Posterior vena cava (tissue), 2 donors: ENCODE results near the gene SAMD14. TPM values are rescaled to one million over a fixed set of nuclear protein-coding genes. Genes with fewer than 3 reads are reported as not detected.

Source experiments
- DNase-seq: peaks from one replicate; pipeline ENCODE4 v3.0.0-alpha.2; 2020; ENCODE audit warnings: low spot score
- intact Hi-C, 2 donors: fragments of 100-400 bp; cut with DNase I; formaldehyde crosslinking; loops; one replicate each; pipeline versions ENCODE4 v1.14.1 to v1.14.2; 2022 to 2023
- total RNA-seq, 2 donors: library from RNA; stranded (reverse); fragmentation: NEBNext Ultra II Directional; extraction: Animal tissue kit (Norgen Biotek cat#: 25700); gene quantifications; one replicate each; pipeline ENCODE4 v1.2.1, GENCODE V29; 2021
- donor health status: DM: yes; HTN: yes; CAD: no.
- donor health status: DM: yes; HTN: yes; CAD: no.

Gene SAMD14
- total RNA-seq, 2 donors from 2014 or later: 6.6 to 6.7 TPM

GRCh38 chr17:50166518-50167181 lies 36.7 kb upstream of the SAMD14 start:
- no peak for DNase-seq
- intact Hi-C loops: loop anchor here in 1 of 2 donors (10.0 kb wide), 1 partner anchor 52 kb away; no protein-coding TSS in a partner anchor

DNA sequence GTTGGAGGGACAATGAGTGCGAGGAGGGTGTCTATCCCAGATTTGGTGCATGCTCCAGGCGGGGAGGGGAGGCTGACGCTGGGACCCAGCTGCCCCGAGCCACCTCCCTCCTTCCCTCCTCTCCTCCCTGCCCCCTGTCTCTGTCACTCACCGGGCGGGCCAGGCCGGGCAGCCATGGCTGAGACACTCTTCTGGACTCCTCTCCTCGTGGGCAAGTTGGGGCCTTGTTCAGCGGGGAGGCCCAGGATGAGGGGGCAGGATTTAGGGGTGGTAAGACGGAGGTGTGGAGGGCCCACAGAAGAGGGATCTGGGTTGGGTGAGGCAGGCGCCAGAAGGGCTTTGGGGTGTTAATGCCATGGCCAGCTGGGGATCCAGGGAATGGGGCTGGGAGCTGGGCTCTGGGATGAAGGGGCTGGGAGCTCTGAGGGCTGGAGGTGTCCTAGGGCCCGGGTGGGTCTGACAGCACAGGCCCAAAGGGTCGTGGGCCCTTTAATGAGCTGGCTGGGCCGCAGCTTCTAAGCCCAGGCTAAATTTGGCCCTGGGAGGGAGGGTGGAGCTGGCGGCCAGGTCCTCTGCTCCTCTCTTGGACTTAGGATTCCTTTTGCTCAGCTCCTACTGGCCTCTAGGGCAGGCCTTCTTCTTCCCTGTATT lies 36.0 kb upstream of the SAMD14 start, which contains the start of gene SGCA:
SGCA (plus strand) TSS at position 139 of the 651 bp plus-strand sequence; CDS start at position 175, 36 bp downstream.
- DNase-seq: peak; percentile 86
- intact Hi-C loops: loop anchor here in 1 of 2 donors (10.0 kb wide), 1 partner anchor 51 kb away; no protein-coding TSS in a partner anchor

GRCh38 chr17:50165466-50165865 lies 35.5 kb upstream of the SAMD14 start:
- no peak for DNase-seq
- intact Hi-C loops: loop anchor here in 1 of 2 donors (10.0 kb wide), 1 partner anchor 51 kb away; no protein-coding TSS in a partner anchor

DNA sequence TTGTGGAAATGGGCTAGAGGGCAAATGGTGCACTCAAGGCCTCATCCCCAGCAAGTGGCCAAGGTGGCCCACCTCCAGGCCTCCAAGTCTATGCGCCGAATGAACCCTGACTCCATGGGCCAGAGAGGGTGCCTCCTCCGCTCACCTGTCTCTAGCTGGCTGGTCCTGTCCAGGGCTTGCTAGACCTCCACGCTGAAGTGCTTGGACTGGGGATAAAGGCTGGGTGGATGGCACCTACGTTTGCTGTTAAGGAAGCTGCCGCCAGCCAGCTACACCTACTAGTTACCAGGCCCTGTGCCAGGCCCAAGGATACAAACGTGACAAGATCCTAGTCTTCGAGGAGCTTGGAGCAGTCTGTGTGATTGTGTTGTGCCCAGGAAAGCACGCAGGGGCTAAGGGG lies 35.1 kb upstream of the SAMD14 start:
- no peak for DNase-seq
- intact Hi-C loops: loop anchor here in 1 of 2 donors (10.0 kb wide), 1 partner anchor 50 kb away; no protein-coding TSS in a partner anchor

GRCh38 chr17:50164697-50164988 lies 34.7 kb upstream of the SAMD14 start:
- no peak for DNase-seq
- intact Hi-C loops: loop anchor here in 1 of 2 donors (10.0 kb wide), 1 partner anchor 50 kb away; no protein-coding TSS in a partner anchor

- intact Hi-C loops: loop anchor here in 1 of 2 donors (10.0 kb wide), 1 partner anchor 49 kb away; no protein-coding TSS in a partner anchor
- no peak for DNase-seq
Observed at GRCh38 chr17:50163843-50164696, 34.1 kb upstream of the SAMD14 start.

DNA sequence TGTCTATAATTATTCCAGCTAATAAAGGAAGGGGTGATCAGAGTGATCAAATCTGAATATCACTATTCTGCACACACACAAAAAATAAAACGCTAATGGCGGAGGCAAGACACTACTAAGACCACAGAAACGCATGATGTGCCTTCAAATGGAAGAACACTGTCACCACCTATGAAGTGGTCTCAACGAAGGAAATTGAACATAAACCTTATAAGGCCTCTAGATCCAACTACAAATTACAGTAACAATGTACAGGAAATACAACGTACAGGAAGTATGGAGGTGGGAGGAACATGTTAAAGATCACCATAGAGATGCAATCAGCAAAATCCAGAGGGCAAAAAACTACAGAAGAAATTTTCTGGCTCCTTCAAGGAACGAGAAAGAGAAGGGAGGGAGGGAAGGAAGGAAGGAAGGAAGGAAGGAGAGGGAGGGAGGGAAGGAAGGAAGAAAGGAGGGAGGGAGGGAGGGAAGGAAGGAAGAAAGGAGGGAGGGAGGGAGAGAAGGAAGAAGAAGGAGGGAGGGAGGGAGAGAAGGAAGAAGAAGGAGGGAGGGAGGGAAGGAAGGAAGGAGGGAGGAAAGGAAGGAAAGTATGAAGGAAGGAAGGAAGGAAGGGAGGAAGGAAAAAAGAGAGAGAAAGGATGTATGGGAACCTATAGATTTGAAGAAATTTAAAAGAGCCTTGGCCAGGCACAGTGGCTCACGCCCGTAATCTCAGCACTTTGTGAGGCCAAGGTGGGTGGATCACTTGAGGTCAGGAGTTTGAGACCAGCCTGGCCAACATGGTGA lies 32.7 kb upstream of the SAMD14 start:
- DNase-seq: no peak
- intact Hi-C loops: loop anchor here in 1 of 2 donors (10.0 kb wide), 1 partner anchor 48 kb away; no protein-coding TSS in a partner anchor

DNA sequence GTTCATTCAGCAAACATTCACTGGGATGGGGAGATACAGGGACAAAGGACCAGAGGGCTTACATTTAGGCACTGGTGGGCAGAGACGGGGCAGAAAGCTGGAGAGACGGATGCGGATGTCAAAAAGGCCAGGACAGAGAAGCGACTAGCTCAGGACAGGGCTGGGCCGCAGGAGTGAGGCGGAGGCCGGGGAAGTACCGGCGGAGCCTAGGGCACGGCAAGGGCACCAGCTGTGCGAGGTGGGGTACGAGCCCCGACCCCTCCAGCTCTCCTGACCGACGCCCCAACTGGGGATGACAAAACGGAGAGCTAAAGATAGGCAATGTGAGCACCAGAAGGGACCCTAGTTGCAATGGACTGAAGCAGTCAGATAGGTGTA lies 31.9 kb upstream of the SAMD14 start:
- intact Hi-C loops: loop anchor here in 1 of 2 donors (10.0 kb wide), 1 partner anchor 47 kb away; no protein-coding TSS in a partner anchor

GRCh38 chr17:50161023-50161910 lies 31.3 kb upstream of the SAMD14 start:
- DNase-seq: peak; percentile 97
- intact Hi-C loops: loop anchor here in 1 of 2 donors (10.0 kb wide), 1 partner anchor 46 kb away; no protein-coding TSS in a partner anchor

More for the DNA sequence above, 31.9 kb upstream of the SAMD14 start:
- DNase-seq: no peak

DNA sequence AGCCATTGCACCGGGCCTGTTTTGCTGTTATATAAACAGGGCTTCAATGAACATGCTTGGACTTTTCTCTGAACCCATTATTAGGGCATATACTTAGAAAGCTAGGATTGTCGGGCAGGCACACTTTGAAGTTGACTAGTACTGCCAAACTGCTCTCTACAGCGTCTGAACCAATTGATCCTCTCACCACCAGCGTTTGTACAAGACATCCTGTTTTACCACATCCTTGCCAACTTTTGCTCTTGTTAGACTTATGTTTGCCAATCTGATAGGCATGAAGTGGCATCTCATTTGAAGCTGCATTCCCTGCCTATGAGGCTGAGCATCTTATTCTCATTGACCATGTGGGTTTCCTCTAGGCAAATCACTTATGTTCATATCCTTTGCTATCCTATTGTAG lies 27.9 kb upstream of the SAMD14 start:
- no peak for DNase-seq
- intact Hi-C loops: no loop called here

DNA sequence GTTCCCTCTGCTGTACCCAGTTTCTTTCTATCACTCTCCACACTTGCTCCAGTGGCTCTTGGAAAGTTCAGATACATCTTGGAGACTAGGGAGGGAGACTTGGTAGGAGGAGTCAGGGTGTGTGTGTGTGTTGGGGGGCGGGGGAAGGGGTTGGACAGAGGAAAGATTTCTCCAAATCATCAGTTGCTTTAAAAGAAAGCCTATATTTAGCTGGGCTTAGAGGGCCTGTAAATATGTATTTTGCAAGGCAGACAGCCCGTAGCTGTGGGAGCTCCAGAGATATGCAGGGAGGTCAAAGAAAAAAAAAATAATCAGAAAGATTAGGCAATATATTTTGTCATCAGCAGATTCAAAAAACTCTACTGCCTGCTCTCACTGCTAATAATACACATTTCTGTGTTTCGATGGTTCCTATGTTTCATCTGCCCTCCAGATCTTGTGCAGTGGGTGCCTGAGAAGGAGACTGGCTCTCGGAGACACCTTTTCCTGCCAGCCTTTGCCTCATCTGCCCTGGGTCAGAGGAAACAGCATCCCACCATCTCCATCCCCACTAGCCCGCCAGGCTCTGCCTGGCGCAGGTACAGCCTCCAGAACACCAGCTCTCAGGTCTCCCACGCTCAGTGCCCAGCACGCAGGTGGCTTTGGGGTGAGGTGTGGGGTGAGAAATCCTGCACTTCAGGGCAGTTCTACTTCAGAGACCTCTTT lies 25.3 kb upstream of the SAMD14 start:
- intact Hi-C loops: no loop called here
- no peak for DNase-seq

DNA sequence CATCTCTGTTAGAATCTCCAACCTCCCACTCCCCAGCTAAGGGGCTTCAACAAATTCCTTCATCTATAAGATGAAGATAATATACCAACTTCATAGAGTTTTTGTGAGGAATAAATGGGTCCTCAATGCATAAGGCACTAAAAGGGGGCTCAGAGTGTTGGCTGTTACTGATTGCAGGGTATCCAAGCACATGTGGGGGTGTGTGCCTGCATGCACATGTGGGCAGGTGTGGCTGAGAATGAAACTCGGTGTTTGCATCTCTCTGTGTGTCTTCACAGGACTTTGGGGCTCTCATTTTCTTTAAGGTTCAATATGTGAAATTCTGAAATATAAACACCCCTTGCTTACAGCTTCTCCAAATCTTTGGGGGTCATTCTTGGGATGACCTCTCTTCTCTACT lies 24.6 kb upstream of the SAMD14 start:
- DNase-seq: no peak
- intact Hi-C loops: no loop called here

DNA sequence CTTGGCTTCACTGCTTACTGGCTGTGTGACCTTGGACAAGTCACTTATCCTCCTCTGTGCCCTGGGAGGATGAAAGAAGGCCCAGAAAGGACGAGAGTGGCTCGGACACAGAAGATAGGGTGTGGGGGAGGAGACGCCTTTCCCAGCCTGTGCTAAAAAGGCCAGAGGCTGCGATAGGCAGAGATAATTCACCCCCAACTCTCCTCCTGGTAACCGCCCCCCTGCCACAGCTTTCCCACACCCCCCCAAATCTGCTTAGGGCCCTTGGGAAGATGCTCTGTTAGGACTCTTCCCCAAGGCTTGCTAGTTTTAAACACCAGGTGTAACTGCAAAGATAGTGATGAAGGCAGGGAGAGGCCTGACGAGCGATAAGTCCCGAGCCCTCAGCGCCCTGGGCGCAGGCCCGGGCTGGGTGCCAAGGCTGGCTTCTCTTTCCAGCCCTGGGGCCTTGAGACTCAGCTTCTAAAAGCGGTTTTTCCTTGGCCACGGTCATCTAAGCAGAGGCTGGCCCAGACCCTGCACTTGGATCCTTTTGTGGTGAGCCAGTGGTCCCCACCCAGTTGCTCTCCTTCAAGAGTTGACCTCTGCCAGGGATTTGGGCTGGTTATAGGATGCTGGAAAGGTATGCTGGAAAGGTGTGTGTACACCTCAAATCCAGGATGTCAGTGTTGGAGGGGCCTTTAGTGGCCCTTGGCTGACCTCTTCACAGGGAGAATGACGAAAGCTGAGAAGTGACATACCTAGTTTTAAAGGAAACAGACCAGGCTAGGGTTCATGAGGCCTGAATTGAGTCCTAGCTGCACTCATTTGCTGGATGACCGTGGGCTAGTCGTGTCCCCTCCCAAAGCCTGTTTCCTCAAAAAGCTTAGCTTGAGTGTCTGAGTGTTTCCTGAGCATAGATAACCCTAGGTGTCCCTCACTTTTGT lies 24.0 kb upstream of the SAMD14 start:
- intact Hi-C loops: no loop called here
- DNase-seq: peak; percentile 90

DNA sequence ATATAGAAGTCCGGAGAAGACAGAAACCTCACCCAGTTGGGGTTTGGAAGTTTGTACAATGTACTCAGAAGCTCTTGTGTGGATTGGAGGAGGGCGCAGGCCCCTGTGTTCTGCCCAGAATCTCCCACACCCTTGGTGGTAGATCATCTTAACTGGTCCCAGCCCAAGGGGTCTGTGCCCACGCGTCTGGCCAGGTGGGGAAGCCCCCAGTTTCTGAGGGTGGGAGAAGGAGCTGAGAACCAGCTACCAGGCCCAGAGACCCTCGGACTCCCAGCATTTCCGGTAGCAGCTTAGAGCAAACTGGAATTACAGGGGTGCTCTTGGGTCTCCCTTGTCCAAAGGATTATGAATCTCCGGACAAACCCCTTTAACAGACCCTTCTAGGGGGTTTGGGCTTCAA lies 22.8 kb upstream of the SAMD14 start:
- intact Hi-C loops: no loop called here
- DNase-seq: no peak

DNA sequence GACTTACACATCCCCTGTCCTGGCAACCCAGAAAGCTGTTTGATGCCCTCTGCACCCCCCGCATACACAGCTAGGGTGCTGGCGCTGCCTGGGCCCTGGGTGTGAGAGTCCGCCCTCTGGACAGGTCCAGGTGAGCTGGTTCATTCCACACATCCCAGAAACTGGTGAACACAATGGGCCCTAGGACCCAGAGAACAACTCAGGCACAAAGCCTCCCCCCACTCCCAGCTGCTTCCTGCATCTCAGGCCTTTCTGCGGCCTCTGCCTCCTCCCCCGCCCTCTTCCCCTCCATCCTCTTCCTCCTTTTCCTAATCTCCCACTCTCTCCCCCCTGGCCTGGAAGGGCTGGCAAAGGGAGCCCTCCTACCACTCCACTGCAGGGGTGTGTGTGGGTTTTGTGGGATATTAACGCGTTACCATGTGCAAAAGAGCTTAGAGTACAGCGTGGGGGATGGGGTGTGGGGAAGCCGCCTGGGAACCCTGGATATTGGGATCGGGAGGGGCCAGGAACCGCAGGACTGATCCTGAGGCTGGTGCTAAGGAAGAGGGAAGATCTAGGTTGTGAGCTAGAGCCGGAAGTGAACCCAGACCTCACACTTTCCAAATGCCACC lies 22.1 kb upstream of the SAMD14 start:
- peak; percentile 91 for DNase-seq

More for the DNA sequence above, 22.1 kb upstream of the SAMD14 start:
- intact Hi-C loops: no loop called here
